HepG2 (cell line): ENCODE measurements around the gene OR8B8. TPM values are rescaled to one million over a fixed set of nuclear protein-coding genes. Genes with fewer than 3 reads are reported as not detected.

ENCODE experiments used
- ATAC-seq: fragments of 200-7000 bp; cut with Tn5 transposase; 3 replicates; pipeline ENCODE4 v1.9.1; 2020; ENCODE audit warnings: mild to moderate bottlenecking, moderate library complexity
- BruUV-seq: library from RNA; stranded (reverse); fragments of 400-500 nt; replicated peaks from 2 replicates; lab custom pipeline; 2021; lab: Mats Ljungman, UMichigan
- CTCF ChIA-PET: fragments of 300-600 bp; formaldehyde crosslinking; extraction: SDS; loops from one replicate; lab custom pipeline; 2021; ENCODE audit warnings: low total read pairs, inconsistent platforms, low intra/inter-chr PET ratio; lab: Yijun Ruan, JAX
- POLR2A ChIA-PET: fragments of 350-600 bp; sonication (Branson Sonifier 250); formaldehyde crosslinking; loops from one replicate; lab custom pipeline; 2020; ENCODE audit warnings: antibody characterized with exemption, inconsistent platforms; lab: Yijun Ruan, JAX
- DNase-seq: peaks from one replicate; pipeline ENCODE4 v3.0.0-alpha.2; 2015; ENCODE audit warnings: low spot score
- FAIRE-seq: peaks from 3 replicates; lab custom pipeline; 2011; peaks lifted over from hg19 to GRCh38; lab: Jason Lieb, UNC
- H2AFZ ChIP-seq: one replicate; pipeline ENCODE4 v1.6.1; 2011; ENCODE audit warnings: low read length, inconsistent platforms
- H3K27ac ChIP-seq: fragments of 300-600 bp; 3 replicates; pipeline ENCODE4 v1.8.0; 2011; ENCODE audit warnings: mixed run types, mild to moderate bottlenecking, mixed read lengths, low read length, inconsistent platforms; ENCODE audit not compliant: insufficient read depth; ENCODE audit errors: extremely low read length
- H3K27me3 ChIP-seq, 2 experiments: fragments of 200-600 bp in 1 of 2; 2 replicates in 1 of 2; 3 replicates in 1 of 2; pipeline versions ENCODE4 v1.6.0 to v1.8.0; 2011; ENCODE audit warnings: low read length in 2 of 2, mild to moderate bottlenecking in 2 of 2, moderate library complexity in 2 of 2, inconsistent platforms in 1 of 2; ENCODE audit not compliant: insufficient read depth in 2 of 2, control insufficient read depth in 1 of 2
- H3K36me3 ChIP-seq, 2 experiments: fragments of 200-600 bp in 1 of 2; replicated peaks in 1 of 2; 2 replicates in 1 of 2; 3 replicates in 1 of 2; pipeline versions ENCODE4 v1.5.1 to v1.8.0; 2011; ENCODE audit warnings: low read length in 2 of 2, inconsistent platforms in 1 of 2; ENCODE audit not compliant: insufficient read depth in 2 of 2, control insufficient read depth in 1 of 2
- H3K4me1 ChIP-seq: 2 replicates; pipeline ENCODE4 v1.5.1; 2012; ENCODE audit warnings: low read length, inconsistent platforms; ENCODE audit not compliant: insufficient read depth
- H3K4me2 ChIP-seq: 2 replicates; pipeline ENCODE4 v1.6.0; 2011; ENCODE audit warnings: low read depth, low read length, inconsistent platforms
- H3K4me3 ChIP-seq, 3 experiments: fragments of 200-600 bp in 1 of 3; sonication (generic), shearing (Covaris generic) in 1 of 3; replicated peaks in 1 of 3; 2 replicates each; pipeline ENCODE4 v1.5.1; 2011 to 2016; ENCODE audit warnings: low read length in 3 of 3, inconsistent platforms in 2 of 3, low read depth in 2 of 3, mild to moderate bottlenecking in 2 of 3, control low read depth in 1 of 3, mixed read lengths in 1 of 3; ENCODE audit not compliant: insufficient read depth in 1 of 3
- H3K79me2 ChIP-seq: one replicate; pipeline ENCODE4 v1.6.1; 2011; ENCODE audit warnings: low read length, inconsistent platforms; ENCODE audit not compliant: insufficient read depth
- H3K9ac ChIP-seq: 2 replicates; pipeline ENCODE4 v1.6.0; 2011; ENCODE audit warnings: mild to moderate bottlenecking, low read depth, low read length, inconsistent platforms; ENCODE audit not compliant: insufficient read depth
- H3K9me3 ChIP-seq: 2 replicates; pipeline ENCODE4 v1.5.1; 2012; ENCODE audit warnings: mild to moderate bottlenecking, low read length
- H4K20me1 ChIP-seq: 2 replicates; pipeline ENCODE4 v1.6.0; 2011; ENCODE audit warnings: inconsistent platforms, mild to moderate bottlenecking, low read length, moderate library complexity; ENCODE audit not compliant: insufficient read depth
- ARNTL ChIP-seq: sonication (generic); formaldehyde crosslinking; IDR thresholded peaks from 2 replicates; pipeline ENCODE4 v1.4.0; 2020; ENCODE audit warnings: mild to moderate bottlenecking, missing genetic modification reagents
- BHLHE40 ChIP-seq: IDR thresholded peaks from 2 replicates; pipeline ENCODE4 v1.6.1; 2011; ENCODE audit warnings: low read length, improper control_type of control experiment
- DR1 ChIP-seq: sonication (generic); formaldehyde crosslinking; IDR thresholded peaks from 2 replicates; pipeline ENCODE4 v1.8.0; 2021; ENCODE audit warnings: mild to moderate bottlenecking, missing genetic modification reagents, inconsistent platforms
- DRAP1 ChIP-seq: IDR thresholded peaks from 2 replicates; pipeline ENCODE4 v1.6.1; 2016; ENCODE audit warnings: missing genetic modification reagents, missing compliant biosample characterization
- NFAT5 ChIP-seq: sonication (generic); formaldehyde crosslinking; IDR thresholded peaks from 2 replicates; pipeline ENCODE4 v1.4.0; 2020; ENCODE audit warnings: missing genetic modification reagents
- SKIL ChIP-seq: sonication (generic); formaldehyde crosslinking; IDR thresholded peaks from 2 replicates; pipeline ENCODE4 v1.8.0; 2022; ENCODE audit warnings: missing genetic modification reagents, mild to moderate bottlenecking, moderate library complexity, borderline replicate concordance
- TBL1XR1 ChIP-seq: fragments of 150-350 bp; IDR thresholded peaks from 2 replicates; pipeline ENCODE4 v1.6.1; 2014; ENCODE audit warnings: borderline replicate concordance, low read length; ENCODE audit not compliant: partially characterized antibody
- in situ Hi-C: cut with HindIII; loops from 2 replicates; pipeline ENCODE4 v1.10.0; 2017; ENCODE audit warnings: low pct_unique_long_range_greater_than_20kb; ENCODE audit not compliant: extremely low pct_ligation_motif_present
- intact Hi-C: fragments of 100-400 bp; cut with micrococcal nuclease; formaldehyde crosslinking; loops from one replicate; pipeline ENCODE4 v1.10.0; 2022; ENCODE audit not compliant: unreplicated experiment
- polyA plus RNA-seq, 8 experiments: library from polyadenylated mRNA; depleted of rRNA in 3 of 8; stranded (reverse) in 7 of 8; unstranded in 1 of 8; fragments of >200 nt; fragmentation: Illumina TruSeq in 4 of 8; extraction: Trizol in 4 of 8; gene quantifications; 2 replicates each; pipeline versions ENCODE4 v1.2.1 to v1.2.3, GENCODE V29; 2011 to 2016; ENCODE audit warnings: low read depth in 4 of 8, missing spikeins in 1 of 8, mixed read lengths in 1 of 8; ENCODE audit not compliant: insufficient read depth in 1 of 8
- total RNA-seq, 5 experiments: library from RNA; depleted of rRNA; stranded (reverse); fragments of >200 nt; fragmentation: Illumina TruSeq; extraction: Trizol; gene quantifications; 2 replicates each; pipeline ENCODE4 v1.2.3, GENCODE V29; 2016; ENCODE audit warnings: low read depth in 1 of 5

The OR8B8 gene
- total and polyA plus RNA-seq, 2 of the 13 experiments (the other 11 are each of a cell fraction or from before 2014, with no cell fraction given): not detected

GRCh38 chr11:124398924-124399323, 46.6 kb downstream of the OR8B8 start, which contains the start of gene OR8B3:
TSS of gene OR8B3 (minus strand) at chr11:124399024. CDS start at chr11:124397351, 1,673 bp downstream.
- POLR2A ChIA-PET: no interaction called here
- no peak for FAIRE-seq
- Histone ChIP-seq H2AFZ (no peak within 1 kb of the TSS), H3K4me1 (no peaks in the 10 kb centered on the region), H3K27ac (no peak within 1 kb of the TSS), H3K9ac (no peak within 1 kb of the TSS), H3K9me3 (no peaks in the 10 kb centered on the region), H3K27me3 (no peaks in the 10 kb centered on the region), H3K36me3 (no peaks in the 10 kb centered on the region), H3K79me2 (no peaks in the 10 kb centered on the region), H3K4me3 (no peak within 1 kb of the TSS), H3K4me2 (no peak within 1 kb of the TSS), H4K20me1 (no peaks in the 10 kb centered on the region)
- in situ Hi-C loops: no loop called here
- no TSS peak for BruUV-seq
- TF ChIP-seq NFAT5 (CRISPR knock-in tag): no peak
- TF ChIP-seq TBL1XR1: no peak
- no peak for TF ChIP-seq BHLHE40
- TF ChIP-seq SKIL (CRISPR knock-in tag): no peak
- TF ChIP-seq DRAP1 (CRISPR knock-in tag): no peak
- no peak for TF ChIP-seq DR1 (CRISPR knock-in tag)
- no peak for TF ChIP-seq ARNTL (CRISPR knock-in tag)
- ATAC-seq: no peak
- CTCF ChIA-PET: no interaction called here
- DNase-seq: no peak
- intact Hi-C loops: no loop called here
